Neuronal stem cell (in vitro differentiated cells): ENCODE results near the gene ARMCX1.

ENCODE experiments used
- DNase-seq: peaks from one replicate; pipeline ENCODE4 v3.0.0-alpha.2; 2013; ENCODE audit warnings: low spot score
- H2AFZ ChIP-seq: one replicate; pipeline ENCODE4 v1.6.1; 2013; ENCODE audit warnings: mild to moderate bottlenecking, low read length, inconsistent platforms
- H2AK5ac ChIP-seq: 2 replicates; pipeline ENCODE4 v1.6.1; 2013; ENCODE audit warnings: low read depth, mild to moderate bottlenecking, inconsistent platforms, low read length, moderate library complexity, mixed read lengths
- H2BK120ac ChIP-seq: 2 replicates; pipeline ENCODE4 v1.6.1; 2013; ENCODE audit warnings: low read depth, mild to moderate bottlenecking, inconsistent platforms, low read length, moderate library complexity, mixed read lengths
- H2BK12ac ChIP-seq: one replicate; pipeline ENCODE4 v1.6.1; 2013; ENCODE audit warnings: low read length, inconsistent platforms
- H2BK15ac ChIP-seq: 2 replicates; pipeline ENCODE4 v1.6.1; 2013; ENCODE audit warnings: mild to moderate bottlenecking, low read length, inconsistent platforms, mixed read lengths
- H2BK5ac ChIP-seq: one replicate; pipeline ENCODE4 v1.6.1; 2013; ENCODE audit warnings: inconsistent platforms, mild to moderate bottlenecking, low read length, moderate library complexity
- H3K14ac ChIP-seq: one replicate; pipeline ENCODE4 v1.6.1; 2013; ENCODE audit warnings: low read length, inconsistent platforms
- H3K18ac ChIP-seq: 2 replicates; pipeline ENCODE4 v1.6.1; 2013; ENCODE audit warnings: low read length, inconsistent platforms
- H3K23ac ChIP-seq: 2 replicates; pipeline ENCODE4 v1.6.1; 2013; ENCODE audit warnings: low read depth, mild to moderate bottlenecking, mixed read lengths, low read length, inconsistent platforms; ENCODE audit not compliant: poor library complexity
- H3K27ac ChIP-seq: replicated peaks from 3 replicates; pipeline ENCODE4 v1.5.1; 2013; ENCODE audit warnings: low read length, inconsistent platforms
- H3K27me3 ChIP-seq, 3 experiments: 2 replicates each; pipeline ENCODE4 v1.6.1; 2013; ENCODE audit warnings: low read length in 3 of 3, mild to moderate bottlenecking in 2 of 3, inconsistent platforms in 1 of 3, low read depth in 1 of 3, mixed read lengths in 1 of 3, moderate library complexity in 1 of 3; ENCODE audit not compliant: control insufficient read depth in 3 of 3, insufficient read depth in 3 of 3
- H3K36me3 ChIP-seq, 2 donors: replicated peaks in 1 of 2; 2 replicates each; pipeline ENCODE4 v1.6.1; 2013; ENCODE audit warnings: low read length in 2 of 2; ENCODE audit not compliant: control insufficient read depth in 2 of 2, insufficient read depth in 2 of 2
- H3K4ac ChIP-seq: 2 replicates; pipeline ENCODE4 v1.6.1; 2013; ENCODE audit warnings: inconsistent platforms, mild to moderate bottlenecking, low read length, moderate library complexity
- H3K4me1 ChIP-seq, 2 donors: 1 replicate in 1 of 2; 2 replicates in 1 of 2; pipeline ENCODE4 v1.6.1; 2013; ENCODE audit warnings: low read length in 2 of 2, low read depth in 1 of 2; ENCODE audit not compliant: control insufficient read depth in 2 of 2, insufficient read depth in 1 of 2
- H3K4me2 ChIP-seq: one replicate; pipeline ENCODE4 v1.6.1; 2013; ENCODE audit warnings: mild to moderate bottlenecking, low read length, inconsistent platforms; ENCODE audit not compliant: insufficient read depth, poor library complexity, severe bottlenecking
- H3K4me3 ChIP-seq, 2 donors: 2 replicates each; pipeline ENCODE4 v1.5.1; 2013; ENCODE audit warnings: low read length in 2 of 2, mild to moderate bottlenecking in 2 of 2, inconsistent platforms in 1 of 2, moderate library complexity in 1 of 2
- H3K79me1 ChIP-seq: one replicate; pipeline ENCODE4 v1.6.1; 2013; ENCODE audit warnings: low read depth, mild to moderate bottlenecking, inconsistent platforms, low read length, moderate library complexity
- H3K9ac ChIP-seq: one replicate; pipeline ENCODE4 v1.6.1; 2013; ENCODE audit warnings: mild to moderate bottlenecking, low read depth, low read length, inconsistent platforms; ENCODE audit not compliant: poor library complexity
- H3K9me3 ChIP-seq, 2 donors: replicated peaks in 1 of 2; 2 replicates each; pipeline versions ENCODE3 to v1.6.1; 2013; ENCODE audit warnings: low read length in 2 of 2, mild to moderate bottlenecking in 2 of 2, inconsistent platforms in 1 of 2, low read depth in 1 of 2, mixed read lengths in 1 of 2, moderate library complexity in 1 of 2; ENCODE audit not compliant: control insufficient read depth in 2 of 2, insufficient read depth in 1 of 2
- H4K8ac ChIP-seq: one replicate; pipeline ENCODE4 v1.6.1; 2013; ENCODE audit warnings: low read depth, mild to moderate bottlenecking, inconsistent platforms, low read length, moderate library complexity
- H4K91ac ChIP-seq: one replicate; pipeline ENCODE4 v1.6.1; 2013; ENCODE audit warnings: low read length, low read depth, mild to moderate bottlenecking, inconsistent platforms; ENCODE audit not compliant: poor library complexity
- WGBS, 2 donors: extraction: QIAGEN DNeasy Blood & Tissue Kit; methylation state at CpG; one replicate each; pipeline ENCODE4 v1.1.7; 2013; ENCODE audit warnings: missing lambda C conversion rate in 2 of 2, mixed read lengths in 1 of 2; ENCODE audit not compliant: insufficient read length in 2 of 2, insufficient replicate concordance in 1 of 2; ENCODE audit errors: extremely low coverage in 2 of 2; 5-methylcytosine and 5-hydroxymethylcytosine counted together

ARMCX1 gene

GRCh38 chrX:101602077-101602476, 51.7 kb downstream of the ARMCX1 start:
- Histone ChIP-seq H2AFZ (no peak overlapping the region), H3K14ac (no peak overlapping the region), H3K36me3 (no peaks in the 10 kb centered on the region), H4K8ac (no peak overlapping the region), H3K27me3 (peaks cover 0 to 34% (median 0%) of the 10 kb centered on the region in 3 experiments), H3K4me2 (no peak overlapping the region), H2BK5ac (no peak overlapping the region), H2BK12ac (no peak overlapping the region), H4K91ac (no peak overlapping the region), H2AK5ac (no peak overlapping the region), H3K9me3 (no peaks in the 10 kb centered on the region), H3K4me1 (peaks cover 0 to 4% of the 10 kb centered on the region in 2 donors), H3K9ac (no peak overlapping the region), H3K4ac (no peak overlapping the region), H3K23ac (no peak overlapping the region), H3K27ac (no peak overlapping the region), H2BK15ac (no peak overlapping the region), H3K4me3 (no peak overlapping the region), H2BK120ac (no peak overlapping the region), H3K18ac (no peak overlapping the region), H3K79me1 (no peaks in the 10 kb centered on the region)
- DNase-seq, result no peak
- WGBS, 2 donors, result no CpG with 5 or more reads among the region's 7 CpGs
